GM23338 (cell line): ENCODE measurements around the gene CYS1. TPM values are rescaled to one million over a fixed set of nuclear protein-coding genes. Genes with fewer than 3 reads are reported as not detected.

Experiments used
- ATAC-seq: fragments of 200-7000 bp; cut with Tn5 transposase; 3 replicates; pipeline ENCODE4 v1.9.1; 2020
- DNase-seq: peaks from one replicate; pipeline ENCODE4 v3.0.0-alpha.2; 2015; ENCODE audit warnings: low spot score
- H2AFZ ChIP-seq: fragments of 200-600 bp; sonication (generic); 2 replicates; pipeline ENCODE4 v1.8.0; 2016; ENCODE audit warnings: antibody characterized with exemption, mild to moderate bottlenecking, moderate library complexity
- H3F3A ChIP-seq: fragments of 200-600 bp; sonication (generic); replicated peaks from 2 replicates; pipeline ENCODE4 v1.8.0; 2017; ENCODE audit warnings: antibody characterized with exemption, mixed run types, low read depth
- H3K27ac ChIP-seq: fragments of 200-600 bp; sonication (generic); 2 replicates; pipeline ENCODE4 v1.6.1; 2016; ENCODE audit warnings: low read depth
- H3K27me3 ChIP-seq: fragments of 200-600 bp; sonication (generic); 2 replicates; pipeline ENCODE4 v1.8.0; 2016; ENCODE audit warnings: mild to moderate bottlenecking, mixed run types, moderate library complexity; ENCODE audit not compliant: insufficient read depth
- H3K36me3 ChIP-seq: fragments of 200-600 bp; sonication (generic); 2 replicates; pipeline ENCODE4 v1.8.0; 2016; ENCODE audit warnings: mild to moderate bottlenecking; ENCODE audit not compliant: insufficient read depth
- H3K4me1 ChIP-seq: fragments of 200-600 bp; sonication (generic); 2 replicates; pipeline ENCODE4 v1.8.0; 2016; ENCODE audit warnings: mild to moderate bottlenecking, moderate library complexity; ENCODE audit not compliant: insufficient read depth
- H3K4me2 ChIP-seq: fragments of 200-600 bp; sonication (generic); 2 replicates; pipeline ENCODE4 v1.7.1; 2017; ENCODE audit warnings: mixed run types
- H3K4me3 ChIP-seq: fragments of 200-600 bp; sonication (generic); 2 replicates; pipeline ENCODE4 v1.6.1; 2016; ENCODE audit warnings: mixed run types
- H3K79me2 ChIP-seq: fragments of 200-600 bp; sonication (generic); replicated peaks from 2 replicates; pipeline ENCODE4 v1.8.0; 2017; ENCODE audit warnings: mild to moderate bottlenecking; ENCODE audit not compliant: insufficient read depth
- H3K9me2 ChIP-seq: fragments of 200-600 bp; sonication (generic); 2 replicates; pipeline ENCODE4 v1.8.0; 2017; ENCODE audit not compliant: insufficient read depth
- H4K20me1 ChIP-seq: fragments of 200-600 bp; sonication (generic); replicated peaks from 2 replicates; pipeline ENCODE4 v1.8.0; 2017; ENCODE audit warnings: mild to moderate bottlenecking; ENCODE audit not compliant: insufficient read depth
- H3K27ac Mint-ChIP-seq: 2 replicates; pipeline ENCODE4 v1.8.0; 2020; ENCODE audit warnings: inconsistent platforms, mild to moderate bottlenecking, moderate library complexity, mixed read lengths
- H3K27me3 Mint-ChIP-seq: 3 replicates; pipeline ENCODE4 v1.8.0; 2022; ENCODE audit warnings: low read depth, mild to moderate bottlenecking, moderate library complexity, mixed read lengths, inconsistent platforms; ENCODE audit not compliant: insufficient read depth, poor library complexity
- H3K36me3 Mint-ChIP-seq: 3 replicates; pipeline ENCODE4 v1.8.0; 2021; ENCODE audit warnings: low read depth, mild to moderate bottlenecking, inconsistent platforms, moderate library complexity, mixed read lengths
- H3K4me1 Mint-ChIP-seq: 3 replicates; pipeline ENCODE4 v1.8.0; 2020; ENCODE audit warnings: mild to moderate bottlenecking, inconsistent platforms, mixed read lengths
- H3K4me3 Mint-ChIP-seq: 3 replicates; pipeline ENCODE4 v1.8.0; 2021; ENCODE audit warnings: moderate library complexity, mild to moderate bottlenecking, inconsistent platforms, mixed read lengths
- H3K9me3 Mint-ChIP-seq: 3 replicates; pipeline ENCODE4 v1.8.0; 2020; ENCODE audit warnings: moderate library complexity, mild to moderate bottlenecking, inconsistent platforms, mixed read lengths
- CREB1 ChIP-seq: fragments of 250-450 bp; sonication (Bioruptor Pico); IDR thresholded peaks from 2 replicates; pipeline ENCODE4 v1.5.0; 2020; ENCODE audit warnings: low read depth, mild to moderate bottlenecking, moderate library complexity
- CTCF ChIP-seq, 2 experiments: fragments of 200-600 bp in 1 of 2; sonication (generic) in 1 of 2; conservative IDR thresholded peaks; 2 replicates each; pipeline versions ENCODE4 v1.5.1 to v1.6.1; 2016 to 2017; ENCODE audit warnings: antibody characterized with exemption in 2 of 2, low read depth in 2 of 2, mild to moderate bottlenecking in 2 of 2, moderate library complexity in 1 of 2
- ETS1 ChIP-seq: IDR thresholded peaks from 2 replicates; pipeline ENCODE4 v1.6.1; 2016; ENCODE audit warnings: antibody characterized with exemption
- EZH2phosphoT487 ChIP-seq: fragments of 200-600 bp; sonication (generic); IDR thresholded peaks from one replicate; pipeline ENCODE4 v1.8.1; 2018; ENCODE audit warnings: antibody characterized with exemption; ENCODE audit not compliant: unreplicated experiment
- JUNB ChIP-seq: IDR thresholded peaks from one replicate; pipeline ENCODE4 v1.6.1; 2016; ENCODE audit warnings: antibody characterized with exemption; ENCODE audit not compliant: unreplicated experiment
- NANOG ChIP-seq: IDR thresholded peaks from 2 replicates; pipeline ENCODE4 v1.6.1; 2016; ENCODE audit warnings: antibody characterized with exemption, borderline replicate concordance
- POLR2AphosphoS5 ChIP-seq: IDR thresholded peaks from 2 replicates; pipeline ENCODE4 v1.6.1; 2016; ENCODE audit warnings: antibody characterized with exemption, low read depth
- REST ChIP-seq: IDR thresholded peaks from one replicate; pipeline ENCODE4 v1.6.1; 2018; ENCODE audit warnings: antibody characterized with exemption; ENCODE audit not compliant: unreplicated experiment
- STAT1 ChIP-seq: IDR thresholded peaks from one replicate; pipeline ENCODE4 v1.6.1; 2016; ENCODE audit warnings: antibody characterized with exemption; ENCODE audit not compliant: unreplicated experiment
- ZNF114 ChIP-seq: fragments of 250-450 bp; sonication (Bioruptor Pico); IDR thresholded peaks from 2 replicates; pipeline ENCODE4 v1.5.0; 2020; ENCODE audit warnings: mild to moderate bottlenecking, moderate library complexity
- ZNF331 ChIP-seq: fragments of 250-450 bp; sonication (Bioruptor Pico); IDR thresholded peaks from 2 replicates; pipeline ENCODE4 v1.5.0; 2020; ENCODE audit warnings: low read depth, mild to moderate bottlenecking, moderate library complexity
- ZNF462 ChIP-seq: fragments of 250-450 bp; sonication (Bioruptor Pico); IDR thresholded peaks from 2 replicates; pipeline ENCODE4 v1.5.0; 2020; ENCODE audit warnings: mild to moderate bottlenecking, moderate library complexity
- polyA plus RNA-seq: library from polyadenylated mRNA; unstranded; fragments of >200 nt; fragmentation: Nextera tagmentation; extraction: Ambion mirVana; gene quantifications from 2 replicates; pipeline ENCODE4 v1.2.1, GENCODE V29; 2016
- total RNA-seq: library from RNA; depleted of rRNA; stranded (reverse); fragments of >200 nt; shearing (Covaris generic); gene quantifications from 2 replicates; pipeline ENCODE4 v1.2.3, GENCODE V29; 2014

CYS1 gene
- total and polyA plus RNA-seq, 2 experiments from 2014 or later, result 0.31 to 0.32 TPM

- H3K9me2 ChIP-seq, result no peaks in the 10 kb centered on the region
- H4K20me1 ChIP-seq, result no peaks in the 10 kb centered on the region
- no peak overlapping the region for H2AFZ ChIP-seq
- no peaks in the 10 kb centered on the region for H3K79me2 ChIP-seq
- H3K4me3 Mint-ChIP-seq, result no peak overlapping the region
- H3K27ac Mint-ChIP-seq, result no peak overlapping the region
- no peaks in the 10 kb centered on the region; the same call in 2 of the 3 replicates for H3K36me3 Mint-ChIP-seq
- H3K4me1 ChIP-seq, result no peaks in the 10 kb centered on the region
- DNase-seq, result no peak
- no peaks in the 10 kb centered on the region; the same call in 2 of the 3 replicates for H3K4me1 Mint-ChIP-seq
- H3K9me3 Mint-ChIP-seq, result no peaks in the 10 kb centered on the region
- TF ChIP-seq ZNF462 (CRISPR knock-in tag), result no peak
- TF ChIP-seq CTCF (conservative IDR thresholded peaks at IDR 0.05; ENCODE audit: low read depth in 2 of 2), result no peak
- TF ChIP-seq ETS1, result no peak
- TF ChIP-seq REST, result no peak
- no peak for TF ChIP-seq ZNF331 (CRISPR knock-in tag)
- TF ChIP-seq STAT1, result no peak
- no peak for TF ChIP-seq JUNB
- no peak for TF ChIP-seq NANOG
- TF ChIP-seq EZH2phosphoT487, result no peak
- no peak for TF ChIP-seq ZNF114 (CRISPR knock-in tag)
- TF ChIP-seq POLR2AphosphoS5, result no peak
- no peak for TF ChIP-seq CREB1
- H3K4me2 ChIP-seq, result no peak overlapping the region
- no peak overlapping the region for H3K4me3 ChIP-seq
- no peaks in the 10 kb centered on the region for H3K27me3 ChIP-seq
- H3F3A ChIP-seq, result no peaks in the 10 kb centered on the region
- ATAC-seq, result no peak
- H3K36me3 ChIP-seq, result no peaks in the 10 kb centered on the region
- no peak overlapping the region for H3K27ac ChIP-seq
- H3K27me3 Mint-ChIP-seq, result no peaks in the 10 kb centered on the region
Measured at GRCh38 chr2:10016802-10017258, 63.4 kb downstream of the CYS1 start.
